Thymus (tissue), 11 donors: ENCODE measurements around the gene SYDE2. TPM values are rescaled to one million over a fixed set of nuclear protein-coding genes. Genes with fewer than 3 reads are reported as not detected.
"Not testable (repeated sequence)": the region's sequence is repeated elsewhere in the genome, so short reads cannot be mapped to it uniquely, and the experiment has no call there.

Experiments
- DNase-seq, 9 donors: peaks; one replicate each; pipeline ENCODE4 v3.0.0-alpha.2; 2013; ENCODE audit warnings: low spot score in 9 of 9, low read depth in 6 of 9, missing footprints in 1 of 9
- H3K27ac ChIP-seq, 2 donors: one replicate each; pipeline ENCODE4 v1.5.1; 2013; ENCODE audit warnings: control low read depth in 1 of 2, low read depth in 1 of 2, low read length in 1 of 2, mild to moderate bottlenecking in 1 of 2, moderate library complexity in 1 of 2
- H3K27me3 ChIP-seq, 2 donors: one replicate each; pipeline ENCODE4 v1.5.1; 2013; ENCODE audit warnings: low read length in 1 of 2; ENCODE audit not compliant: control insufficient read depth in 2 of 2, insufficient read depth in 1 of 2
- H3K36me3 ChIP-seq, 2 donors: one replicate each; pipeline ENCODE4 v1.5.1; 2013; ENCODE audit warnings: low read length in 1 of 2, mild to moderate bottlenecking in 1 of 2, moderate library complexity in 1 of 2; ENCODE audit not compliant: control insufficient read depth in 2 of 2, insufficient read depth in 2 of 2
- H3K4me1 ChIP-seq, 2 donors: one replicate each; pipeline ENCODE4 v1.5.1; 2013; ENCODE audit warnings: low read length in 2 of 2; ENCODE audit not compliant: control insufficient read depth in 2 of 2, insufficient read depth in 2 of 2
- H3K4me3 ChIP-seq, 2 donors: one replicate each; pipeline ENCODE4 v1.5.1; 2013; ENCODE audit warnings: low read length in 2 of 2, control low read depth in 1 of 2, mild to moderate bottlenecking in 1 of 2
- H3K9me3 ChIP-seq, 2 donors: one replicate each; pipeline ENCODE4 v1.5.1; 2013; ENCODE audit warnings: low read length in 1 of 2, mild to moderate bottlenecking in 1 of 2; ENCODE audit not compliant: control insufficient read depth in 2 of 2, insufficient read depth in 1 of 2
- WGBS: extraction: QIAGEN DNeasy Blood & Tissue Kit; methylation state at CpG from one replicate; pipeline ENCODE4 v1.1.7; 2013; 5-methylcytosine and 5-hydroxymethylcytosine counted together
- polyA plus RNA-seq: library from polyadenylated mRNA; stranded (reverse); fragments of 200-250 nt; gene quantifications from one replicate; pipeline ENCODE4 v1.2.3, GENCODE V29; 2013
- total RNA-seq: library from RNA; stranded (reverse); fragments of 120-200 nt; gene quantifications from one replicate; pipeline ENCODE4 v1.2.4, GENCODE V29; 2013
- donor health status: healthy.

SYDE2 gene
- total and polyA plus RNA-seq, 2 donors: 1.1 to 1.3 TPM

GRCh38 chr1:85142753-85143152, 58.1 kb downstream of the SYDE2 start:
- Histone ChIP-seq H3K27me3 (no peaks in the 10 kb centered on the region), H3K4me1 (no peaks in the 10 kb centered on the region), H3K4me3 (no peak overlapping the region), H3K27ac (no peak overlapping the region), H3K9me3 (no peaks in the 10 kb centered on the region), H3K36me3 (no peaks in the 10 kb centered on the region)
- DNase-seq: no peak
- WGBS: 76% methylated on average over 5 of the region's 5 CpGs

GRCh38 chr1:85138439-85138838, 62.4 kb downstream of the SYDE2 start:
- 98% methylated on average over 5 of the region's 5 CpGs for WGBS
- not testable (repeated sequence) for H3K4me1 ChIP-seq, H3K27ac ChIP-seq, H3K9me3 ChIP-seq, H3K36me3 ChIP-seq, H3K27me3 ChIP-seq, DNase-seq, H3K4me3 ChIP-seq

- DNase-seq: no peak
- H3K36me3 ChIP-seq: no peaks in the 10 kb centered on the region
- no peaks in the 10 kb centered on the region for H3K9me3 ChIP-seq
- no peak overlapping the region for H3K4me3 ChIP-seq
- no peaks in the 10 kb centered on the region for H3K27me3 ChIP-seq
- WGBS: 93% methylated on average over 9 of the region's 9 CpGs
- no peak overlapping the region for H3K27ac ChIP-seq
- no peaks in the 10 kb centered on the region for H3K4me1 ChIP-seq
Measured at GRCh38 chr1:85137660-85138059, 63.2 kb downstream of the SYDE2 start.

GRCh38 chr1:85135392-85135798, 65.4 kb downstream of the SYDE2 start:
- WGBS: 95% methylated on average over 1 of the region's 1 CpG
- no peak overlapping the region for H3K4me3 ChIP-seq
- peak overlapping the region in 1 of 2 donors; percentile 3 for H3K27ac ChIP-seq
- no peak for DNase-seq
- no peaks in the 10 kb centered on the region for H3K36me3 ChIP-seq
- no peaks in the 10 kb centered on the region for H3K9me3 ChIP-seq
- H3K27me3 ChIP-seq: no peaks in the 10 kb centered on the region
- no peaks in the 10 kb centered on the region for H3K4me1 ChIP-seq

GRCh38 chr1:85134583-85135391, 66.0 kb downstream of the SYDE2 start:
- Histone ChIP-seq H3K27ac (no peak overlapping the region), H3K4me1 (no peaks in the 10 kb centered on the region), H3K36me3 (no peaks in the 10 kb centered on the region), H3K9me3 (no peaks in the 10 kb centered on the region), H3K27me3 (no peaks in the 10 kb centered on the region), H3K4me3 (no peak overlapping the region)
- WGBS: 87% methylated on average over 3 of the region's 3 CpGs
- DNase-seq: no peak

- no peak overlapping the region for H3K27ac ChIP-seq
- H3K27me3 ChIP-seq: no peaks in the 10 kb centered on the region
- 91% methylated on average over 2 of the region's 2 CpGs for WGBS
Measured at GRCh38 chr1:85133565-85134159, 67.2 kb downstream of the SYDE2 start.

GRCh38 chr1:85132078-85132720, 68.6 kb downstream of the SYDE2 start:
- Histone ChIP-seq H3K4me3 (no peak overlapping the region), H3K27ac (no peak overlapping the region), H3K27me3 (no peaks in the 10 kb centered on the region), H3K9me3 (no peaks in the 10 kb centered on the region), H3K36me3 (no peaks in the 10 kb centered on the region), H3K4me1 (no peaks in the 10 kb centered on the region)
- DNase-seq: no peak
- WGBS: 91% methylated on average over 4 of the region's 4 CpGs

More at GRCh38 chr1:85133565-85134159, 67.2 kb downstream of the SYDE2 start:
- no peaks in the 10 kb centered on the region for H3K36me3 ChIP-seq
- no peak overlapping the region for H3K4me3 ChIP-seq
- no peaks in the 10 kb centered on the region for H3K9me3 ChIP-seq
- no peaks in the 10 kb centered on the region for H3K4me1 ChIP-seq
- DNase-seq: no peak

- no peaks in the 10 kb centered on the region for H3K36me3 ChIP-seq
- DNase-seq: no peak
- H3K27me3 ChIP-seq: no peaks in the 10 kb centered on the region
- WGBS: 91% methylated on average over 1 of the region's 1 CpG
- H3K4me1 ChIP-seq: no peaks in the 10 kb centered on the region
- H3K9me3 ChIP-seq: no peaks in the 10 kb centered on the region
- H3K27ac ChIP-seq: no peak overlapping the region
- H3K4me3 ChIP-seq: no peak overlapping the region
Measured at GRCh38 chr1:85128316-85128715, 72.5 kb downstream of the SYDE2 start.

GRCh38 chr1:85125891-85126290, 74.9 kb downstream of the SYDE2 start:
- H3K4me1 ChIP-seq: no peaks in the 10 kb centered on the region

More at GRCh38 chr1:85125891-85126290, 74.9 kb downstream of the SYDE2 start:
- 95% methylated on average over 1 of the region's 1 CpG for WGBS
- Histone ChIP-seq H3K9me3 (no peaks in the 10 kb centered on the region), H3K4me3 (no peak overlapping the region), H3K27ac (no peak overlapping the region), H3K27me3 (no peaks in the 10 kb centered on the region), H3K36me3 (no peaks in the 10 kb centered on the region)
- DNase-seq: no peak
